ENCODE measurements around the gene FSIP1.

Gene FSIP1

DNA sequence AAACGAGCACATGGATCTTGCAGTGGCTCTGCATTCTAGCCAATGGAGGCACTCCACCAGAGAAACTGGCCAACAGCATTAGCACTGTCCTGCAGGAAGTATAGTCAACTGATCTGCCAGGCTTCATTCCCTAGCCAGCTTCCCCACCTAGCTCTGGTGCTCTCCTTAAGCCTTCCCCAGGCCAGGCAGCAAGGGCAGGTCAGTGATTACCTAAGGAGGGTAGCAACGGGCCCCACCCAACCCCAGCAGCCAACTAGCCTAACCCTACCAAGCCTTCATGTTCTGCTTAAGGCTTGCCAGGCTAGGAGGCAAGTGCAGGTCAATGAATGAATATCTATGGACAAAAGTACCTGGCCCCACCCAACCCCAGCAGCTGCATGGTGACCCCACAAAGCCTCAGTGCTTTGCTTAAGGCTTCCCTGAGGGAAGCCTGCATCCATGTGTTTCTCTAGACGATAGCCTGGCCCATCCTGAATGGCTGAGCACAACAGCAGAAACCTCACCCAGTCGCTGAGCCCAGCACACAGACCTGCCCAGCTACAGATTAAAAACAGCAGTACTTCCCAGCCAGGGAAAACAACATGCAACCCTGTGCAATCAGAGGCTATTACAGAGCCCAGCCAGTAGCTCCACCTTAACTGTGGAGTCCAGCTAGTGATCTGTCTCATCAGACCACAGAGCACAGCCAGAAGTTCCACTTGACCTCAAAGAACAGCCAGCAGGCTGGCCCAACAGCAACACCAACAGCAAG lies 173.3 kb downstream of the FSIP1 start:
- DNase-seq: no peak

- DNase-seq: no peak
These were observed 174.2 kb downstream of the FSIP1 start for GRCh38 chr15:39608185-39609139.

DNA sequence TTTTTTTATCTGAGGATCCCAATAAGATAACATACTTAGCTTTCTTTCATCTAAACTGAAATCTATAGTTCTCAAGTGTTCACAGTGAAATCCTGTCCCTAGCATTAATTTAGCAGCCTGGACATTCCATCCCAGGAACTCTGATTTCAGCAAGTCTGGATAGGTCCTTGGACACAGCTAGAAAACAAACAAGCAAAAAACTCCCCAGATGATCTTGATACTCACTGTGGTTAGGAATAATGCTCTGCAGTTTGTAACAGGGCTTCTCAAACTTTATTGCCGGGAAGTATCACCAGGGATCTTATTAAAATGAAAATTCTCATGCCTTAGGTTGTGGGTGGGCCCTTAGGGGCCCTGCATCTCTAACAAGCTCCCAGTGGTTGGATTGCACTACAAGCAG lies 177.5 kb downstream of the FSIP1 start:
- no peak for DNase-seq

- no peak for DNase-seq
These were observed 180.5 kb downstream of the FSIP1 start for GRCh38 chr15:39602143-39602542.

- no peak for DNase-seq
These were observed 182.8 kb downstream of the FSIP1 start for GRCh38 chr15:39599871-39600270.

DNA sequence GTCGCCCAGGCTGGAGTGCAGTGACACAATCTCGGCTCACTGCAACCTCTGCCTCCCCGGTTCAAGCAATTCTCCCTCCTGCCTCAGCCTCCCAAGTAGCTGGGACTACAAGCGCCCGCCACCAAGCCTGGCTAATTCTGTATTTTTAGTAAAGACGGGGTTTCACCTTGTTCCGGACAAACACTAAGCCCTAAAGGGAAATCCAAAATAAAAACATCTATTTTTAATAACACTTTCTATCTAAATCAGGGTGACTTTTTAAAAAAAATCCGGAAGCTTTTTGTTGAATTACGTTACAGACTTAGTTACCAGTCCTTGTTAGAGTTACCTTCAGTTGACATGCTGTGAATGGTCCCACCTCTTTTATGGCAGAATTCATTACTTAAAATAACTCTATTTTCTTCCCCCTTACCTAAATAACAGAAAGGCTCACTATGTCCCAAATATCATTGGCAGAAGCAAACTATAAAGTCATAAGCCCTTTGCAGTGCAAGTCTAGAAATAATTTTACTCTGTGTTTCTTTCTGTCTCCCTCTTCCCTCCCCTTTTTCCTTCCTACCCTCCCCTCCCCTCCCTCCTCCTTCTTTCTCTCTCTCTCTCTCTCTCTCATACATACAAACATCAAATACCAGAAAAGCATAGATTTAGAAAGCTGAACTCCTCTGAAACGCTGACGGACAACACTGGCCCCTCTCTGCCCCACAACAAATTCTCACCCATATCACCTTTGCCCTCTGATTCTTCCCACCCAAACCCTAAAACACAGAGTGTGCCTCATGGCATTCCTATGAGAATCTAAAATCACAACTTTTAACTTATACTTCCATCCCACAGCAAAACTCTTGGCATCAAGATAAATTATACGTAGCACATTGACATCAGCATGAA lies 183.4 kb downstream of the FSIP1 start:
- DNase-seq: no peak

DNA sequence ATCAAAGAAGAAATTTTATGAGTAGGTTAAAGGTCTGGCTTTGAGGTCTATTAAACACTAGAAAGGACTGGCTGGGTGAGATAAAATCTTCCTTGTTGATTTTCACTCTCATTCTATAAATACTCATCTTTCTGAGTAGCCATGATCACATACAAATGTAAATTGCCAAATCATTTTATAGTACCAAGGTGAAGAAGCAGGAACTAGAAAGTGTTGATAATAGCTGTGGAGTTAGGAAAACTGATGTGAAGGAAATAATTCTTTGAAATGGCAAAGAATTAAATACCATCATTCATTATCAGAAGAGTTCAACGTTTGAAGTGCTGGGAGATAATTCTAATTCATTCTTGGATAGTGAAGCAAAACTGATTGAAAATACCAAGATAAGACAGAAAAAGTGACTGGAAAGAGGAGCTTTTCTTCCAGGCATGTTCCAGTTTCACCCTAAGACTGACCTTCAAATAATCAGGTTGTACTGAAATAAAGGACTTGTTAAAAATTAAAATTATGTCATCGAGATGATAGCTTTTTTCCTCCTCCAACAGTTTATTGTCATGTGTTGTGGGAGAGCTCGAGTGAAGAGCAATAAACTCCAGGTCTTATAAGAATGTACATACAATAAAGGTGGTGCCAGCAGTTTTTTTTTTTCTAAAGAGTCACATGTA lies 184.3 kb downstream of the FSIP1 start:
- DNase-seq: no peak

DNA sequence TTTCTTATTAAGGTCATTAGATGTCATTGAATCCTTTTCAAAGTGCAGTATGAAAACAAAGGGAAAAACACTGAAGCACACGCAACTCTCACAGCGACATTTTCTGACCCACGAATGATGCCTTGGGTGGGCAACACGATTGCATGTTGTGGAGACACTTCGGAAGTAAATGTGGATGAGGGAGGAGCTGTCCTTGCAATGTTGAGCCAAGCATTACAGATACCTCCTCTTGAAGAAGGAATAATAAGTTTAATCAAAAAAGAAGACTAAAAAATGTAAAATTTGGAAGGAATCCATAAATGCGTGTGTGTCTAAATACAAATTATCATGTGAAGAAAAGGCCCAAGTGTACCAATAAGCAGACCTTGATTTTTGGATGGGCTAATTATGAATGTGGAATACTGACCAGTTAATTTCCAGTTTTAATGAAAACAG lies 184.9 kb downstream of the FSIP1 start:
- no peak for DNase-seq

DNA sequence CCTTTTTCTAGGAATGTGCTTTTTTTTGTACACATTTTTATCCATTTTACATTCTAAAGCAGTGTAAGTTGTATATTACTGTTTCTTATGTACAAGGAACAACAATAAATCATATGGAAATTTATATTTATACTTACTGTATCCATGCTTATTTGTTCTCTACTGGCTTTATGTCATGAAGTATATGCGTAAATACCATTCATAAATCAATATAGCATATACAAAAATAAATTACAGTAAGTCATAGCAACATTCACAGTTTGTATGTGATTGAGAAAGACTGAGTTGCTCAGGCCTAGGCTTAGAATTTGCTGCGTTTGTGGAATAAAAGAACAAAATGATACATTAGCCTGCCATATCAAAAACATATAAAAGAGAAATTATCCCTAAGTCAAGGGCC lies 185.3 kb downstream of the FSIP1 start:
- no peak for DNase-seq

DNA sequence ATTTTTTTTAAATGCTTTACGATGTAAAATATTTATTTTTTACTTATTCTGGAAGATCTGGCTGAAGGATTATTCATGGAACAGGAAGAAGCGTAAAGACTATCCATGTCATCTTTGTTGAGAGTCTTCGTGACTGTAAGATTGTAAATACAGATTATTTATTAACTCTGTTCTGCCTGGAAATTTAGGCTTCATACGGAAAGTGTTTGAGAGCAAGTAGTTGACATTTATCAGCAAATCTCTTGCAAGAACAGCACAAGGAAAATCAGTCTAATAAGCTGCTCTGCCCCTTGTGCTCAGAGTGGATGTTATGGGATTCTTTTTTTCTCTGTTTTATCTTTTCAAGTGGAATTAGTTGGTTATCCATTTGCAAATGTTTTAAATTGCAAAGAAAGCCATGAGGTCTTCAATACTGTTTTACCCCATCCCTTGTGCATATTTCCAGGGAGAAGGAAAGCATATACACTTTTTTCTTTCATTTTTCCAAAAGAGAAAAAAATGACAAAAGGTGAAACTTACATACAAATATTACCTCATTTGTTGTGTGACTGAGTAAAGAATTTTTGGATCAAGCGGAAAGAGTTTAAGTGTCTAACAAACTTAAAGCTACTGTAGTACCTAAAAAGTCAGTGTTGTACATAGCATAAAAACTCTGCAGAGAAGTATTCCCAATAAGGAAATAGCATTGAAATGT lies 186.1 kb downstream of the FSIP1 start:
- DNase-seq: no peak

DNA sequence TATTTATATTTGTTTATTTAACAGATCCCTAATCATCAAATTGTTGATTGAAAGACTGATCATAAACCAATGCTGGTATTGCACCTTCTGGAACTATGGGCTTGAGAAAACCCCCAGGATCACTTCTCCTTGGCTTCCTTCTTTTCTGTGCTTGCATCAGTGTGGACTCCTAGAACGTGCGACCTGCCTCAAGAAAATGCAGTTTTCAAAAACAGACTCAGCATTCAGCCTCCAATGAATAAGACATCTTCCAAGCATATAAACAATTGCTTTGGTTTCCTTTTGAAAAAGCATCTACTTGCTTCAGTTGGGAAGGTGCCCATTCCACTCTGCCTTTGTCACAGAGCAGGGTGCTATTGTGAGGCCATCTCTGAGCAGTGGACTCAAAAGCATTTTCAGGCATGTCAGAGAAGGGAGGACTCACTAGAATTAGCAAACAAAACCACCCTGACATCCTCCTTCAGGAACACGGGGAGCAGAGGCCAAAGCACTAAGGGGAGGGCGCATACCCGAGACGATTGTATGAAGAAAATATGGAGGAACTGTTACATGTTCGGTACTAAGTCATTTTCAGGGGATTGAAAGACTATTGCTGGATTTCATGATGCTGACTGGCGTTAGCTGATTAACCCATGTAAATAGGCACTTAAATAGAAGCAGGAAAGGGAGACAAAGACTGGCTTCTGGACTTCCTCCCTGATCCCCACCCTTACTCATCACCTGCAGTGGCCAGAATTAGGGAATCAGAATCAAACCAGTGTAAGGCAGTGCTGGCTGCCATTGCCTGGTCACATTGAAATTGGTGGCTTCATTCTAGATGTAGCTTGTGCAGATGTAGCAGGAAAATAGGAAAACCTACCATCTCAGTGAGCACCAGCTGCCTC lies 187.1 kb downstream of the FSIP1 start:
- no peak for DNase-seq

- DNase-seq: no peak
These were observed 187.9 kb downstream of the FSIP1 start for GRCh38 chr15:39594446-39595337.

- no peak for DNase-seq
These were observed 188.8 kb downstream of the FSIP1 start for GRCh38 chr15:39593656-39594445.

GRCh38 chr15:39593071-39593655 lies 189.5 kb downstream of the FSIP1 start:
- no peak for DNase-seq

GRCh38 chr15:39592500-39592899 lies 190.1 kb downstream of the FSIP1 start:
- no peak for DNase-seq

GRCh38 chr15:39591896-39592315 lies 190.7 kb downstream of the FSIP1 start:
- no peak for DNase-seq

DNA sequence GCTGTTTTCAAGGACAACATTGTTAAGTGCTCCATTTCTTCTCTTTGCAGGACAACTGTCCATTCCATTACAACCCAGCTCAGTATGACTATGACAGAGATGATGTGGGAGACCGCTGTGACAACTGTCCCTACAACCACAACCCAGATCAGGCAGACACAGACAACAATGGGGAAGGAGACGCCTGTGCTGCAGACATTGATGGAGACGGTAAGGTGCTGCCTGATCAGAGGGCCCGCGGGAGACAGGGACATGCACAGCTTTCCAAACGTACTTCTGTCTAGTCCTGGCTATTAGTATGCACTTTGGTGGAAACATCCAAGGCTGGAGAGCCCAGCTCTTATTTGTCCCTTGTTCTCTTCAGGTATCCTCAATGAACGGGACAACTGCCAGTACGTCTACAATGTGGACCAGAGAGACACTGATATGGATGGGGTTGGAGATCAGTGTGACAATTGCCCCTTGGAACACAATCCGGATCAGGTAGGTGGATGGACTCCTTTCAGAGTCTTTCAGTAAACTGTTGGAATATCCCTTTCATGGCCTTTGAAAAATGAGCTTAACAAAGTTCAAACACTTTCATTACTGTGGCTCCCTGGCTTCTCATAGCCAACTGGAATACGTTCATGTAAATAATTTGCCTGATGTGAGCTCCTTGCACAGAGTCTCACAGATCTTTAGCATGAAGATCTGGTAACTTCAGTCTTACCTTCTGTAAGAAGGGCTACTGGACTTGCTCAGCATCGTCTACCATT lies 191.3 kb downstream of the FSIP1 start:
- no peak for DNase-seq

All from OCI-M1 (cell line).